B cell (primary cell): ENCODE data around the gene CRELD2. TPM values are rescaled to one million over a fixed set of nuclear protein-coding genes. Genes with fewer than 3 reads are reported as not detected.

Experiments
- ATAC-seq: fragments of 200-7000 bp; cut with Tn5 transposase; one replicate; pipeline ENCODE4 v1.10.0; 2021; ENCODE audit warnings: low read depth, mild to moderate bottlenecking, moderate number of reproducible peaks, moderate library complexity
- CTCF ChIA-PET: fragments of 350-600 bp; sonication (Branson Sonifier 250); formaldehyde crosslinking; loops from one replicate; lab custom pipeline; 2021; ENCODE audit warnings: antibody characterized with exemption, inconsistent platforms; lab: Charles Lee
- POLR2A ChIA-PET: fragments of 350-600 bp; sonication (Branson Sonifier 250); formaldehyde crosslinking; loops from one replicate; lab custom pipeline; 2021; ENCODE audit warnings: antibody characterized with exemption; lab: Charles Lee
- DNase-seq: peaks from one replicate; pipeline ENCODE4 v3.0.0; 2013
- H2AFZ ChIP-seq: 2 replicates; pipeline ENCODE4 v1.6.1; 2012; ENCODE audit warnings: mild to moderate bottlenecking, low read depth, low read length; ENCODE audit not compliant: insufficient read depth, poor library complexity, severe bottlenecking
- H3K27ac ChIP-seq, 2 donors: 1 replicate in 1 of 2; 2 replicates in 1 of 2; pipeline ENCODE4 v1.5.1; 2012 to 2013; ENCODE audit warnings: low read length in 2 of 2, mild to moderate bottlenecking in 2 of 2, moderate library complexity in 1 of 2
- H3K27me3 ChIP-seq, 4 experiments: fragments of 200-600 bp in 1 of 4; sonication (generic) in 1 of 4; replicated peaks in 1 of 4; 1 replicate in 2 of 4; 2 replicates in 2 of 4; pipeline versions ENCODE4 v1.6.1 to v1.7.0; 2013 to 2016; ENCODE audit warnings: low read length in 3 of 4, mild to moderate bottlenecking in 2 of 4, mixed read lengths in 1 of 4, moderate library complexity in 1 of 4; ENCODE audit not compliant: insufficient read depth in 4 of 4, control insufficient read depth in 3 of 4; ENCODE audit errors: control extremely low read depth in 1 of 4
- H3K36me3 ChIP-seq, 2 experiments: replicated peaks in 1 of 2; 1 replicate in 1 of 2; 2 replicates in 1 of 2; pipeline versions ENCODE4 v1.6.1 to v1.7.1; 2013; ENCODE audit warnings: low read length in 1 of 2; ENCODE audit not compliant: insufficient read depth in 2 of 2, control insufficient read depth in 1 of 2; ENCODE audit errors: control extremely low read depth in 1 of 2, extremely low read depth in 1 of 2
- H3K4me1 ChIP-seq, 2 donors: fragments of 200-600 bp in 1 of 2; sonication (generic) in 1 of 2; 1 replicate in 1 of 2; 2 replicates in 1 of 2; pipeline versions ENCODE4 v1.5.1 to v1.6.1; 2013 to 2017; ENCODE audit warnings: low read length in 2 of 2; ENCODE audit not compliant: control insufficient read depth in 2 of 2, insufficient read depth in 2 of 2
- H3K4me2 ChIP-seq: replicated peaks from 2 replicates; pipeline ENCODE3; 2012; ENCODE audit warnings: mild to moderate bottlenecking, low read depth, low read length; ENCODE audit not compliant: poor library complexity, severe bottlenecking
- H3K4me3 ChIP-seq, 5 experiments: fragments of 200-600 bp in 1 of 5; sonication (generic) in 1 of 5; 1 replicate in 3 of 5; 2 replicates in 2 of 5; pipeline versions ENCODE4 v1.5.1 to v1.7.0; 2011 to 2016; ENCODE audit warnings: low read length in 4 of 5, mild to moderate bottlenecking in 4 of 5, low read depth in 2 of 5, control low read depth in 1 of 5, moderate library complexity in 1 of 5; ENCODE audit not compliant: insufficient read depth in 1 of 5; ENCODE audit errors: control extremely low read depth in 1 of 5, extremely low read depth in 1 of 5
- H3K79me2 ChIP-seq: fragments of 200-600 bp; sonication (generic); one replicate; pipeline ENCODE4 v1.6.0; 2016; ENCODE audit warnings: low read length; ENCODE audit not compliant: control insufficient read depth, insufficient read depth
- H3K9ac ChIP-seq: fragments of 200-600 bp; sonication (generic); 2 replicates; pipeline ENCODE4 v1.6.1; 2017; ENCODE audit warnings: mild to moderate bottlenecking, low read length, moderate library complexity
- H3K9me3 ChIP-seq, 3 donors: one replicate each; pipeline versions ENCODE4 v1.6.1 to v1.7.1; 2013; ENCODE audit warnings: low read length in 2 of 3; ENCODE audit not compliant: control insufficient read depth in 2 of 3, insufficient read depth in 1 of 3; ENCODE audit errors: control extremely low read depth in 1 of 3
- H4K20me1 ChIP-seq: 2 replicates; pipeline ENCODE4 v1.6.0; 2012; ENCODE audit warnings: mild to moderate bottlenecking, low read length; ENCODE audit not compliant: insufficient read depth, control insufficient read depth, poor library complexity, severe bottlenecking
- H3K27ac Mint-ChIP-seq: one replicate; pipeline ENCODE4 v1.8.0; 2021; ENCODE audit warnings: mixed read lengths
- H3K27me3 Mint-ChIP-seq: one replicate; pipeline ENCODE4 v1.8.0; 2021; ENCODE audit warnings: mixed read lengths
- H3K4me1 Mint-ChIP-seq: one replicate; pipeline ENCODE4 v1.8.0; 2021; ENCODE audit warnings: mixed read lengths
- H3K4me3 Mint-ChIP-seq: one replicate; pipeline ENCODE4 v1.8.0; 2021; ENCODE audit warnings: mixed read lengths
- H3K9me3 Mint-ChIP-seq: one replicate; pipeline ENCODE4 v1.8.0; 2022; ENCODE audit warnings: mixed read lengths; ENCODE audit not compliant: insufficient read depth
- CTCF ChIP-seq: fragments of 200-600 bp; IDR thresholded peaks from one replicate; pipeline ENCODE4 v1.8.0; 2022; ENCODE audit warnings: antibody characterized with exemption, mild to moderate bottlenecking
- EZH2 ChIP-seq: IDR thresholded peaks from 2 replicates; pipeline ENCODE4 v1.6.1; 2012; ENCODE audit warnings: borderline replicate concordance, low read depth, mild to moderate bottlenecking, moderate library complexity, low read length; ENCODE audit not compliant: insufficient read depth, poor library complexity, severe bottlenecking
- WGBS: methylation state at CpG from one replicate; pipeline ENCODE4 v1.1.5; 2013; ENCODE audit warnings: missing lambda C conversion rate; ENCODE audit not compliant: insufficient coverage; 5-methylcytosine and 5-hydroxymethylcytosine counted together
- intact Hi-C: fragments of 100-400 bp; cut with micrococcal nuclease; formaldehyde crosslinking; loops from one replicate; pipeline ENCODE4 v1.10.0; 2022
- polyA plus RNA-seq: library from polyadenylated mRNA; depleted of rRNA; stranded (reverse); fragments of >200 nt; gene quantifications from 2 replicates; pipeline ENCODE4 v1.2.3, GENCODE V29; 2012
- total RNA-seq, 2 donors: library from RNA; stranded (reverse); fragments of 120-200 nt in 1 of 2; gene quantifications; 1 replicate in 1 of 2; 2 replicates in 1 of 2; pipeline versions ENCODE4 v1.2.3 to v1.2.4, GENCODE V29; 2013 to 2022

CRELD2 gene
- total and polyA plus RNA-seq, 2 donors (not counting 1 experiment from before 2014, with no cell fraction given) = 35.9 to 41.9 TPM

GRCh38 chr22:49903322-49904039, 15.0 kb upstream of the CRELD2 start:
- no peak overlapping the region for H3K4me2 ChIP-seq
- CTCF ChIA-PET = no interaction called here
- no peak for TF ChIP-seq CTCF

GRCh38 chr22:49904040-49904369, 14.4 kb upstream of the CRELD2 start:
- Histone ChIP-seq H4K20me1 (peaks cover 26% of the 10 kb centered on the region), H3K4me3 (no peak overlapping the region), H3K27ac (no peak overlapping the region), H2AFZ (no peak overlapping the region), H3K79me2 (peaks cover 26% of the 10 kb centered on the region), H3K4me1 (no peaks in the 10 kb centered on the region), H3K9ac (no peak overlapping the region), H3K27me3 (no peaks in the 10 kb centered on the region), H3K9me3 (peaks cover 0 to 10% (median 0%) of the 10 kb centered on the region in 3 donors), H3K36me3 (peaks cover 0 to 57% of the 10 kb centered on the region in 2 experiments), H3K4me2 (no peak overlapping the region)
- Mint-ChIP-seq H3K9me3 (no peaks in the 10 kb centered on the region), H3K27ac (no peak overlapping the region), H3K4me3 (no peak overlapping the region), H3K4me1 (no peaks in the 10 kb centered on the region), H3K27me3 (no peaks in the 10 kb centered on the region)
- CTCF ChIA-PET = no interaction called here
- intact Hi-C loops = no loop called here
- WGBS = over 99% methylated on average over 11 of the region's 11 CpGs
- TF ChIP-seq EZH2 (no peak), CTCF (no peak)
- ATAC-seq = no peak
- POLR2A ChIA-PET = no interaction called here
- DNase-seq = no peak

More at GRCh38 chr22:49903322-49904039, 15.0 kb upstream of the CRELD2 start:
- Histone ChIP-seq H3K79me2 (peaks cover 22% of the 10 kb centered on the region), H4K20me1 (peaks cover 26% of the 10 kb centered on the region), H3K9me3 (peaks cover 0 to 10% (median 0%) of the 10 kb centered on the region in 3 donors), H2AFZ (no peak overlapping the region), H3K27me3 (no peaks in the 10 kb centered on the region), H3K4me1 (no peaks in the 10 kb centered on the region), H3K9ac (no peak overlapping the region), H3K36me3 (peaks cover 0 to 56% of the 10 kb centered on the region in 2 experiments), H3K4me3 (no peak overlapping the region), H3K27ac (no peak overlapping the region)
- Mint-ChIP-seq H3K9me3 (no peaks in the 10 kb centered on the region), H3K4me3 (no peak overlapping the region), H3K4me1 (no peaks in the 10 kb centered on the region), H3K27me3 (no peaks in the 10 kb centered on the region), H3K27ac (no peak overlapping the region)
- no peak for ATAC-seq
- POLR2A ChIA-PET = no interaction called here
- 92% methylated on average over 17 of the region's 17 CpGs for WGBS
- DNase-seq = no peak
- intact Hi-C loops = no loop called here
